A673 (cell line): ENCODE results near the gene ACVR2B.

Experiments
- CTCF ChIP-seq: fragments of 300-800, 200-600 bp; sonication (generic); conservative IDR thresholded peaks from 2 replicates; pipeline ENCODE4 v1.5.1; 2017; ENCODE audit warnings: low read depth, mild to moderate bottlenecking, antibody characterized with exemption, low read length, moderate library complexity, mixed read lengths
- EZH2 ChIP-seq: fragments of 200-600 bp; sonication (generic); IDR thresholded peaks from 2 replicates; pipeline ENCODE4 v1.6.1; 2017; ENCODE audit warnings: borderline replicate concordance, low read depth, mild to moderate bottlenecking, mixed read lengths, antibody characterized with exemption, low read length; ENCODE audit not compliant: poor library complexity, severe bottlenecking

GRCh38 chr3:38457111-38458003 is 3.7 kb downstream of the ACVR2B start:
- TF ChIP-seq EZH2 (no peak), CTCF (no peak)
